ENCODE measurements around the gene LMX1B.

LMX1B gene

GRCh38 chr9:126735482-126735881 is 121.8 kb downstream of the LMX1B start:
- no peak for DNase-seq (ENCODE audit: low read depth in 4 of 4, low spot score in 1 of 4)

- DNase-seq (ENCODE audit: low read depth in 4 of 4, low spot score in 1 of 4) = no peak
These were observed 124.8 kb downstream of the LMX1B start for GRCh38 chr9:126738553-126738952.

- DNase-seq (ENCODE audit: low read depth in 4 of 4, low spot score in 1 of 4) = no peak
These were observed 129.3 kb downstream of the LMX1B start for GRCh38 chr9:126743041-126743440.

GRCh38 chr9:126745574-126746411 is 132.1 kb downstream of the LMX1B start:
- no peak for DNase-seq (ENCODE audit: low read depth in 4 of 4, low spot score in 1 of 4)

Measured in stimulated activated CD4-positive, alpha-beta T cell treated with anti-CD3 and anti-CD28 coated beads, Interleukin-1b, Interleukin-23, amount 100 ng/mL, for 24 hours (primary cell).